Limb (tissue), 2 donors: ENCODE results near the gene CDAN1.
"Not testable (repeated sequence)": the region's sequence is repeated elsewhere in the genome, so short reads cannot be mapped to it uniquely, and the experiment has no call there.

Source experiments
- DNase-seq, 2 donors: peaks; one replicate each; pipeline ENCODE4 v3.0.0-alpha.2; 2016; ENCODE audit errors: extremely low spot score in 2 of 2

CDAN1 gene

GRCh38 chr15:42736793-42737528 lies at the start of gene CDAN1:
Gene CDAN1 (minus strand): TSS chr15:42737128. CDS start chr15:42737102, 26 bp downstream.
- DNase-seq: peak; percentile 86 to 95

GRCh38 chr15:42785569-42785968 lies 48.6 kb upstream of the CDAN1 start:
- no peak for DNase-seq

GRCh38 chr15:42784705-42785104 lies 47.8 kb upstream of the CDAN1 start:
- no peak for DNase-seq

- no peak for DNase-seq
Measured at GRCh38 chr15:42782716-42783115, 45.8 kb upstream of the CDAN1 start.

- DNase-seq: no peak
Measured at GRCh38 chr15:42775416-42775815, 38.5 kb upstream of the CDAN1 start.

- DNase-seq: no peak
Measured at GRCh38 chr15:42772901-42773300, 36.0 kb upstream of the CDAN1 start.

- DNase-seq: peak; percentile 30 to 51
Measured at GRCh38 chr15:42772144-42772543, 35.2 kb upstream of the CDAN1 start.

GRCh38 chr15:42766109-42766508 lies 29.2 kb upstream of the CDAN1 start:
- not testable (repeated sequence) for DNase-seq

- DNase-seq: not testable (repeated sequence)
Measured at GRCh38 chr15:42764154-42764731, 27.3 kb upstream of the CDAN1 start.

GRCh38 chr15:42761813-42762212 lies 24.9 kb upstream of the CDAN1 start:
- DNase-seq: not testable (repeated sequence)

- DNase-seq: no peak
Measured at GRCh38 chr15:42760759-42761158, 23.8 kb upstream of the CDAN1 start.

- no peak for DNase-seq
Measured at GRCh38 chr15:42759093-42759492, 22.2 kb upstream of the CDAN1 start.

GRCh38 chr15:42750306-42750705 lies 13.4 kb upstream of the CDAN1 start:
- DNase-seq: no peak

- DNase-seq: no peak
Measured at GRCh38 chr15:42749266-42749665, 12.3 kb upstream of the CDAN1 start.

- DNase-seq: no peak
Measured at GRCh38 chr15:42744195-42744594, 7.3 kb upstream of the CDAN1 start.

- no peak for DNase-seq
Measured at GRCh38 chr15:42742149-42742548, 5.2 kb upstream of the CDAN1 start.

GRCh38 chr15:42741710-42742109 lies 4.8 kb upstream of the CDAN1 start:
- no peak for DNase-seq

- DNase-seq: no peak
Measured at GRCh38 chr15:42737529-42738328, 801 bp upstream of the CDAN1 start.

GRCh38 chr15:42736178-42736792 lies 643 bp downstream of the CDAN1 start:
- DNase-seq: peak; percentile 27 to 75

- DNase-seq: no peak
Measured at GRCh38 chr15:42735382-42736165, 1.4 kb downstream of the CDAN1 start.

- DNase-seq: no peak
Measured at GRCh38 chr15:42734076-42734672, 2.8 kb downstream of the CDAN1 start.
